WTC11 (cell line): ENCODE results near the gene DMBX1. TPM values are rescaled to one million over a fixed set of nuclear protein-coding genes. Genes with fewer than 3 reads are reported as not detected.

Source experiments
- ATAC-seq: fragments of 200-7000 bp; cut with Tn5 transposase; 2 replicates; pipeline ENCODE4 v1.10.0; 2021; ENCODE audit warnings: mild to moderate bottlenecking, moderate library complexity
- Bru-seq: library from RNA; stranded (reverse); fragments of 400-500 nt; gene quantifications from one replicate; lab custom pipeline; 2021; lab: Mats Ljungman, UMichigan
- CTCF ChIA-PET: fragments of 300-600 bp; sonication (Branson Sonifier 250); formaldehyde crosslinking; loops from one replicate; lab custom pipeline; 2021; ENCODE audit warnings: antibody characterized with exemption; lab: Charles Lee
- POLR2A ChIA-PET: fragments of 350-600 bp; sonication (Branson Sonifier 250); formaldehyde crosslinking; loops from one replicate; lab custom pipeline; 2021; ENCODE audit warnings: antibody characterized with exemption; lab: Charles Lee
- DNase-seq: peaks from one replicate; pipeline ENCODE4 v3.0.0; 2021; ENCODE audit warnings: low spot score
- H3K27ac Mint-ChIP-seq: 2 replicates; pipeline ENCODE4 v1.8.0; 2021; ENCODE audit warnings: mixed read lengths
- H3K27me3 Mint-ChIP-seq: 2 replicates; pipeline ENCODE4 v1.8.0; 2021; ENCODE audit warnings: low read depth, mild to moderate bottlenecking, moderate library complexity, mixed read lengths
- H3K36me3 Mint-ChIP-seq: 2 replicates; pipeline ENCODE4 v1.8.0; 2021; ENCODE audit warnings: mixed read lengths
- H3K4me1 Mint-ChIP-seq: 2 replicates; pipeline ENCODE4 v1.8.0; 2022; ENCODE audit warnings: mixed read lengths
- H3K4me3 Mint-ChIP-seq: 2 replicates; pipeline ENCODE4 v1.8.0; 2021; ENCODE audit warnings: mild to moderate bottlenecking, moderate library complexity, mixed read lengths
- H3K9me3 Mint-ChIP-seq: 2 replicates; pipeline ENCODE4 v1.8.0; 2021; ENCODE audit warnings: mixed read lengths
- AFF4 ChIP-seq: sonication (generic); formaldehyde crosslinking; IDR thresholded peaks from 2 replicates; pipeline ENCODE4 v1.8.1; 2023; ENCODE audit warnings: mild to moderate bottlenecking, missing genetic modification reagents, borderline replicate concordance
- ATF1 ChIP-seq: sonication (generic); formaldehyde crosslinking; IDR thresholded peaks from 2 replicates; pipeline ENCODE4 v1.8.1; 2023; ENCODE audit warnings: mild to moderate bottlenecking, moderate library complexity, missing genetic modification reagents
- ELF4 ChIP-seq: sonication (generic); formaldehyde crosslinking; IDR thresholded peaks from 2 replicates; pipeline ENCODE4 v1.8.1; 2022; ENCODE audit warnings: low read depth, mild to moderate bottlenecking, moderate library complexity, missing genetic modification reagents
- GABPB1 ChIP-seq: sonication (generic); formaldehyde crosslinking; IDR thresholded peaks from 2 replicates; pipeline ENCODE4 v1.8.1; 2023; ENCODE audit warnings: mild to moderate bottlenecking, missing genetic modification reagents
- MAX ChIP-seq: sonication (generic); formaldehyde crosslinking; IDR thresholded peaks from 2 replicates; pipeline ENCODE4 v1.8.0; 2022; ENCODE audit warnings: mild to moderate bottlenecking, missing genetic modification reagents
- NFATC4 ChIP-seq: fragments of 250-450 bp; sonication (Bioruptor Pico); IDR thresholded peaks from 2 replicates; pipeline ENCODE4 v1.9.0; 2021; ENCODE audit warnings: mild to moderate bottlenecking
- NFYB ChIP-seq: sonication (generic); formaldehyde crosslinking; conservative IDR thresholded peaks from 2 replicates; pipeline ENCODE4 v1.8.0; 2022; ENCODE audit warnings: low read depth, missing genetic modification reagents
- RELA ChIP-seq: sonication (generic); formaldehyde crosslinking; IDR thresholded peaks from 2 replicates; pipeline ENCODE4 v1.8.1; 2022; ENCODE audit warnings: missing genetic modification reagents, mild to moderate bottlenecking, borderline replicate concordance
- SMAD4 ChIP-seq: sonication (generic); formaldehyde crosslinking; IDR thresholded peaks from 2 replicates; pipeline ENCODE4 v1.8.0; 2022; ENCODE audit warnings: mild to moderate bottlenecking, missing genetic modification reagents
- SP1 ChIP-seq: sonication (generic); formaldehyde crosslinking; conservative IDR thresholded peaks from 2 replicates; pipeline ENCODE4 v1.8.1; 2022; ENCODE audit warnings: missing genetic modification reagents
- TP53 ChIP-seq: sonication (generic); formaldehyde crosslinking; IDR thresholded peaks from 2 replicates; pipeline ENCODE4 v1.8.1; 2023; ENCODE audit warnings: mild to moderate bottlenecking, missing genetic modification reagents
- ZMAT4 ChIP-seq: fragments of 250-450 bp; sonication (Bioruptor Pico); IDR thresholded peaks from 2 replicates; pipeline ENCODE4 v1.9.0; 2021; ENCODE audit warnings: mild to moderate bottlenecking
- ZNF121 ChIP-seq: sonication (generic); formaldehyde crosslinking; IDR thresholded peaks from 2 replicates; pipeline ENCODE4 v1.8.0; 2023; ENCODE audit warnings: missing genetic modification reagents
- ZNF232 ChIP-seq: sonication (generic); formaldehyde crosslinking; IDR thresholded peaks from 2 replicates; pipeline ENCODE4 v1.8.0; 2022; ENCODE audit warnings: mild to moderate bottlenecking, missing genetic modification reagents
- ZNF396 ChIP-seq: fragments of 250-450 bp; sonication (Bioruptor Pico); IDR thresholded peaks from 2 replicates; pipeline ENCODE4 v1.8.0; 2021; ENCODE audit warnings: mild to moderate bottlenecking, moderate library complexity, borderline replicate concordance
- long read RNA-seq, 3 experiments: library from RNA in 1 of 3; library from capped mRNA in 1 of 3; library from polyadenylated mRNA in 1 of 3; unstranded in 2 of 3; stranded (forward) in 1 of 3; transcript quantifications; one replicate each; pipeline ENCODE4 v2.0.0, GENCODE V29; 2021
- total RNA-seq: library from RNA; stranded (reverse); gene quantifications from 3 replicates; pipeline ENCODE4 v1.2.3, GENCODE V29; 2021
- TF ChIP-seq, protein P1 (sequence below): sonication (generic); formaldehyde crosslinking; conservative IDR thresholded peaks from 2 replicates; pipeline ENCODE4 v1.8.1; 2022; ENCODE audit warnings: mild to moderate bottlenecking, missing genetic modification reagents
- TF ChIP-seq, protein P2 (sequence below): sonication (generic); formaldehyde crosslinking; IDR thresholded peaks from 2 replicates; pipeline ENCODE4 v1.8.1; 2022; ENCODE audit warnings: mild to moderate bottlenecking, missing genetic modification reagents, moderate library complexity, borderline replicate concordance

Gene DMBX1
- 1.7 to 3.7 TPM (median 1.8 TPM) in 3 replicates for total RNA-seq
- Bru-seq, nascent RNA, result percentile 33 among the genes with signal in this experiment
- long read RNA-seq, experiment 1, partial matches to known transcripts, result 4 of 5 reads
- long read RNA-seq, experiment 1, other reads (novel, unspliced or antisense), result 1 of 5 reads
- long read RNA-seq, experiment 2, partial matches to known transcripts, result 0 of 1 reads
- long read RNA-seq, experiment 2, other reads (novel, unspliced or antisense), result 1 of 1 reads
- long read RNA-seq, experiment 3, result 0 reads

DNA sequence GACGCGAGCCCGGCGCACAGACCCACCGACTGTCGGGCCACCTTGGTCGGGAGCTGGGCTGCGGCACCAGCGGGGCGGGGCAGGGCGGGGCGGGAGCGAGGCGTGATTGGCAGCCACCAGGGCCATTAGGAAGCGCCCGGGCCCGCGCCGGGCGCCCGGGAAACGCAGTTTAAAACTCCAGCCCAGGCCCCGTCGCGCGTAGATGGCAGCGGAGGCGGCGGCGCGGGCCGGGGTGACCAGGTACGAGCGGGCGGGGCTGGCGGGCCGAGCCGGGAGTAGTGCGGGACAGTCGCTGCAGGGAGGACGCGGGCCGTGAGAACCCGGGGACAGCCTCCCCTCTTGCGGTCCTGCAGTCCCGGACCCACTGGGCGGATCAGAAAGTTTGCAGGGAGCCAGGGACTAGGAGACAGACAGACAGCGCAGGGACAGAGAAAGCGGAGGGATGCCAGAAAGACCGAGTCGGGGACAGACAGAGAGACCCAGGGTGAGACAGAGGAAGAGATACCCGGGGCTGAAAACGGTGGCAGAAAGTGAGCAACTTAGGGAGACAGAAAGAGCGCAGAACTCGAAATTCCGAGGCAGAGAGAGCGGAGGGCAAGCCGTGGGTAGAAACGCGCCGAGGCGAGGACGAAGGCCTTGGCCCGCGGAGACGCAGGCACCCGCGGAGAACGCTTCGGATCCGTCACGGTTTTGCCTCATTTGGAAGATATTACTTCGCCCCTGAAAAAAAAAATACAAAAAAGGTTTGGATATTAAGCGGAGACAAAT lies at the start of gene DMBX1:
DMBX1 (plus strand) TSS at position 199 of the 768 bp plus-strand sequence. CDS start 17,175 bp downstream, outside the sequence.
- CTCF ChIA-PET, result interaction anchor here (0.6 to 6.6 kb wide), 10 partner anchors 10 to 224 kb away, joined by 3 to 201 read pairs (median 8); partner anchors contain the start of gene MKNK1
- Mint-ChIP-seq H3K36me3 (peaks cover 2% of the 10 kb centered on the region; the same call in 1 of the 2 replicates), H3K4me3 (peak within 1 kb of the TSS; percentile 89), H3K4me1 (peaks cover 60% of the 10 kb centered on the region), H3K27ac (no peak within 1 kb of the TSS), H3K27me3 (peaks cover 99% of the 10 kb centered on the region), H3K9me3 (no peaks in the 10 kb centered on the region)
- ATAC-seq, result peak; percentile 62
- peak; percentile 82 for DNase-seq
- TF ChIP-seq MAX (CRISPR knock-in tag) (0 out of 2 replicates have a peak, but pooled peaks have one; percentile 39), NFYB (CRISPR knock-in tag) (peak; percentile 81), ZNF121 (no peak)
- POLR2A ChIA-PET, result interaction anchor here (1.1 kb wide), 1 partner anchor 37 kb away, joined by 3 read pairs; no protein-coding TSS in a partner anchor

DNA sequence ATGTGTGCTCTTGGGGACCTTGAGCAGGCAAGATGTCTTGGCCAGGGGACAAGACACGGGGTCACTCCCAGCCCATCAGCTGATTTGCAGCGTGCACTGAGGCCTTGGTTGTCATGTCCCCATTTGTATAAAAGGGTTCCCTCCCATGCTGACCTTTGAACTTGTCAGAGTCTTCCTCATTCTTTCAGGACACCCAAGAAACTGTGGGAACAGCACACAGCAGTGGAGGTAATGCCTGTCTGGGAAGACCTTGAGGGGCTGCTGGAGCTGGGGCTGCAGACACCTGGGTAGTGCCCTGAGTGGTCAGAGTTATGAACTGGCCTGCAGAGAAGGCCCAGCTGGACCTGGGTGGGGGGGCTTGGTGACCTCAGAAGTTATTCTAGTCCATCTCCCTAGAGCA lies 49.2 kb upstream of the DMBX1 start:
- ATAC-seq (no peak), DNase-seq (no peak)
- Mint-ChIP-seq H3K4me3 (no peak overlapping the region), H3K9me3 (no peaks in the 10 kb centered on the region), H3K4me1 (0 out of 2 replicates have a peak, but pooled peaks cover 3% of the 10 kb centered on the region), H3K36me3 (no peaks in the 10 kb centered on the region)
- ChIA-PET POLR2A (no interaction called here), CTCF (interaction anchor here (1.0 to 2.7 kb wide), 4 partner anchors 88 to 163 kb away, joined by 3 to 88 read pairs (median 6); partner anchors contain the start of gene MKNK1)
- TF ChIP-seq TP53 (CRISPR knock-in tag) (no peak), AFF4 (CRISPR knock-in tag) (no peak), RELA (CRISPR knock-in tag) (no peak), ZNF121 (no peak), SP1 (CRISPR knock-in tag) (no peak), GABPB1 (no peak), SMAD4 (CRISPR knock-in tag) (no peak), NFATC4 (CRISPR knock-in tag) (no peak), ATF1 (CRISPR knock-in tag) (no peak), ELF4 (CRISPR knock-in tag) (no peak), ZNF396 (CRISPR knock-in tag) (no peak), ZNF232 (CRISPR knock-in tag) (no peak), ZMAT4 (no peak)
- TF ChIP-seq, protein P1, sequence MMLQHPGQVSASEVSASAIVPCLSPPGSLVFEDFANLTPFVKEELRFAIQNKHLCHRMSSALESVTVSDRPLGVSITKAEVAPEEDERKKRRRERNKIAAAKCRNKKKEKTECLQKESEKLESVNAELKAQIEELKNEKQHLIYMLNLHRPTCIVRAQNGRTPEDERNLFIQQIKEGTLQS (CRISPR knock-in tag), result no peak
- TF ChIP-seq, protein P2, sequence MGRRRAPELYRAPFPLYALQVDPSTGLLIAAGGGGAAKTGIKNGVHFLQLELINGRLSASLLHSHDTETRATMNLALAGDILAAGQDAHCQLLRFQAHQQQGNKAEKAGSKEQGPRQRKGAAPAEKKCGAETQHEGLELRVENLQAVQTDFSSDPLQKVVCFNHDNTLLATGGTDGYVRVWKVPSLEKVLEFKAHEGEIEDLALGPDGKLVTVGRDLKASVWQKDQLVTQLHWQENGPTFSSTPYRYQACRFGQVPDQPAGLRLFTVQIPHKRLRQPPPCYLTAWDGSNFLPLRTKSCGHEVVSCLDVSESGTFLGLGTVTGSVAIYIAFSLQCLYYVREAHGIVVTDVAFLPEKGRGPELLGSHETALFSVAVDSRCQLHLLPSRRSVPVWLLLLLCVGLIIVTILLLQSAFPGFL (CRISPR knock-in tag), result no peak
- TF ChIP-seq, all 79 proteins: peak for 0
- H3K27ac Mint-ChIP-seq, result no peak overlapping the region
- H3K27me3 Mint-ChIP-seq, result peaks cover 33% of the 10 kb centered on the region
